ENCODE results near the gene SMLR1.

The SMLR1 gene

DNA sequence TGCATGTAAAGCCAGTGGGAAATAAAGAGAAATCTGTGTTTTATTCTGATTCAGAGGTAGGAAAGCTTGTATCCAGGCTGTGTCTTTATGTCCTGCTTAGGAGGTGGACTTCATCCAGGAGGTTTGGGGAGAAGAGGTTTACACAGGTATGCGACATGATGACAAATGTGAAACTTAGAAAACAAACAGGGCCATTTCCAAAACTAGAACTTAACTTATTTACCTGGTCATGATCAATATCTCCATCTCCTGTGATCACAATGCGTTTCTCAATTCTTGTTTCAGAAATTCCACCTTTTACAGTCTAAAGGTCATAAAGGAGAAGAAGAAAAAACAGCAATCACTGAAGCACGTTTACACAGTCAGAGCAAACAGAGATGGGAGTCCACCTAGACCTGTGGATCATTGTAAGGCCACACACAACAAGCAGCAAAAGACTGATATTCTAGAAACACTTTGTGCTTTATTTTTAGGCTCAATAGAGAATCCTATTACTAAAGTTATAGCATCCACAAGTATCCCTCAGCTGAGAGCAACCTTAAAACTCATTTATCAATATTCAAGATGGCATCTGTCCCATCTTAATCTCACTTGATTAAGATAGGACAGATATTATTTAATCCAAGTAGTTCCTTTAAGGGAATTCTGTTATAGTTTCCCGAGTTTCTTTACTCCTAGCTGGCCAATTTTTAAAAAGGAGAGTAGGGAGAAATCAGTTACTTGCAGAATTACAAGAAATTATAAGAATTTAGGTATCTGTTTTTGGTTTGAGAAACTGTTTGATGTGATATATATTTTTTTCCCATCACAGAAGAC, 36.4 kb downstream of the SMLR1 start:
- TF ChIP-seq, protein P1, sequence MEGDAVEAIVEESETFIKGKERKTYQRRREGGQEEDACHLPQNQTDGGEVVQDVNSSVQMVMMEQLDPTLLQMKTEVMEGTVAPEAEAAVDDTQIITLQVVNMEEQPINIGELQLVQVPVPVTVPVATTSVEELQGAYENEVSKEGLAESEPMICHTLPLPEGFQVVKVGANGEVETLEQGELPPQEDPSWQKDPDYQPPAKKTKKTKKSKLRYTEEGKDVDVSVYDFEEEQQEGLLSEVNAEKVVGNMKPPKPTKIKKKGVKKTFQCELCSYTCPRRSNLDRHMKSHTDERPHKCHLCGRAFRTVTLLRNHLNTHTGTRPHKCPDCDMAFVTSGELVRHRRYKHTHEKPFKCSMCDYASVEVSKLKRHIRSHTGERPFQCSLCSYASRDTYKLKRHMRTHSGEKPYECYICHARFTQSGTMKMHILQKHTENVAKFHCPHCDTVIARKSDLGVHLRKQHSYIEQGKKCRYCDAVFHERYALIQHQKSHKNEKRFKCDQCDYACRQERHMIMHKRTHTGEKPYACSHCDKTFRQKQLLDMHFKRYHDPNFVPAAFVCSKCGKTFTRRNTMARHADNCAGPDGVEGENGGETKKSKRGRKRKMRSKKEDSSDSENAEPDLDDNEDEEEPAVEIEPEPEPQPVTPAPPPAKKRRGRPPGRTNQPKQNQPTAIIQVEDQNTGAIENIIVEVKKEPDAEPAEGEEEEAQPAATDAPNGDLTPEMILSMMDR (conservative IDR thresholded peaks at IDR 0.05) = no peak
- TF ChIP-seq ZFX (IDR thresholded peaks at IDR 0.05) = no peak
- H3K27ac ChIP-seq = no peak overlapping the region

DNA sequence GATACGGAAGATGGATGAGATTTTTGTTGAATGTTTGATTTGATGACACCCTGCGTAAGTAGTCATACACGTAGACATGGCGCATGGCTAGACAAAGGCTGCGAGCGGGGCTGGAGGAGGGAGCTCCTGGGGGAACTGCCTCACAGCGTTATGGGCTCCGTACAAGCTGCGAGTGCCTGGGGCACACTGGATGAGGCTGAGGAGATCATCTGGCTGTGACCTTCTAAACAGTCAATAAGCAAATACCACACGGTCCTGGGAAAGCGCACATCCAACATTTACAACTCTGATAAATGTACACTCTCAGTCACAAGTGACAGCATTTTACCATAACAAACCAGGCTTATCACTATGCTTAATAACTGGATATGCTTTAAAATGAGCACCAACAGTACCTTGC, 37.1 kb downstream of the SMLR1 start:
- TF ChIP-seq ZFX (IDR thresholded peaks at IDR 0.05) = no peak
- TF ChIP-seq, protein P1 (conservative IDR thresholded peaks at IDR 0.05) = no peak
- H3K27ac ChIP-seq = no peak overlapping the region

DNA sequence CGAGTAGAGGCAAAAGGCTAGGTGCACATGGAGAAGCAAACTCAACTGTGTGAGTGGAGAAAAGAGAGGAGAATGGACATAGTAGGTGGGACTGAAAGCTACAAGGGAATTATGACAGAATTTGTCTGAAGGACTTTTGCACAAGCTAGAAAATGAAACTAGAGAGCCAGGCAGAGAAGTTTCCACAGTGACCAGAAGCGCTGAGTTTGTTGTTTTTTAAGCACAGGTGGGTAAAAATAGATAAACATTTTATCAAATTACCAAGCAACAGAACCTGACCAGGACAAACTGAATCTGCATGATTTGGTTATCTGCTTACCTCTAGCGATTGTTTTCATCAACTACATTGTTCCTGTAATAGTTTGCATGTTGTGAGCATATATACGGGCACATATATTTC, 38.6 kb downstream of the SMLR1 start:
- no peak for TF ChIP-seq ZFX (IDR thresholded peaks at IDR 0.05)
- TF ChIP-seq, protein P1 (conservative IDR thresholded peaks at IDR 0.05) = no peak
- H3K27ac ChIP-seq = no peak overlapping the region

DNA sequence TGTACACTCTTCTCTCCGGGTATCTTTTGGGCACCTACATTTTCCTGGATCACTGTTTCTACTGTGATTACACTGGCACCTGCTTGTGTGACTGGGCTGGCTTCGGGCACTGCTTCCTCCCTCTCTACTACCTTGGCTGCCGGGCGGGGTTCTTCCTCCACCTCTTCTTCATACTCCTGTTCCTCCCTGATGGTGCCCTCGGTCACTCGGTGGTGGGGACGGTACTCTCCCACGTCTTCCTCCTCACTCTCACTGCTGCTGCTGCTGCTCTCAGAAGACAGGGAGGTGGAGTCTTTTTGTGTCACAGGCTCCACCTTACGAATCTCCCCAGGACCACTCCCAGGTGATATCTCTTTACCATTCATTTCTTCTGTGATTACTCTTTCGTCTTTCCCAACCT, 42.5 kb downstream of the SMLR1 start:
- no peak overlapping the region for H3K27ac ChIP-seq
- TF ChIP-seq ZFX (IDR thresholded peaks at IDR 0.05) = no peak
- TF ChIP-seq, protein P1 (conservative IDR thresholded peaks at IDR 0.05) = no peak

DNA sequence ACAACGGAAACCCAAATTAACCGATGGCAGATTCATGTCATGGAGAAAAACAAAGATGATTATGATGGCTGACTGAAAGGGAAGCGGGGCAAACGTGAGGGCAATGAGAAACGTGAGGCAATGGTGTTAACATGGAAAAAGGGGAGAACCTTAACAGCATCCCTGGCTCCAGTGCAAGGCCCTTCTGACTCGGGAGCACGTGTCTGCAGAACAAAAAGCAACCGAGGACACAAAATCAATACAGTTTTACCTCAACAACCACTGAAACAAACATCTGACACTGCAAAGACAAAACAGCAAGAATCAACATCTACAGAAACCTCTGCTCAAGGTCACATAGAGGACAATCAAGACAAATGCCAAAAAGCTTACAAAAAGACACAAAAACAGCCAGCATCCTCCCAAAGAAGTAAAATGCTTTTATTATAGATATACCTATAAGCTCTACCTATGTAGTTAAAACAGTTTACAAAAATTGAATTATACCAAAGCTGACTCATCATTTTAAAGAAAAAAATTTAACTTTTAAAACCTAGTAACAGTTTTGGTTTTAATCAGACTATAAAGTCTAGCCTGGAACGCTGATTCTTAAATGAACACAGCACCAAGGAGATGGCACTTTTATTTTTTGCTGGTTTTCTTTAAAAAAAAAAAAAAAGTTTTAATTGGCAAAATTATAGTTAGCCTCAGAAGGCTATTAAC, 43.1 kb downstream of the SMLR1 start:
- TF ChIP-seq, protein P1 (conservative IDR thresholded peaks at IDR 0.05) = no peak
- no peak for TF ChIP-seq ZFX (IDR thresholded peaks at IDR 0.05)
- H3K27ac ChIP-seq = no peak overlapping the region

DNA sequence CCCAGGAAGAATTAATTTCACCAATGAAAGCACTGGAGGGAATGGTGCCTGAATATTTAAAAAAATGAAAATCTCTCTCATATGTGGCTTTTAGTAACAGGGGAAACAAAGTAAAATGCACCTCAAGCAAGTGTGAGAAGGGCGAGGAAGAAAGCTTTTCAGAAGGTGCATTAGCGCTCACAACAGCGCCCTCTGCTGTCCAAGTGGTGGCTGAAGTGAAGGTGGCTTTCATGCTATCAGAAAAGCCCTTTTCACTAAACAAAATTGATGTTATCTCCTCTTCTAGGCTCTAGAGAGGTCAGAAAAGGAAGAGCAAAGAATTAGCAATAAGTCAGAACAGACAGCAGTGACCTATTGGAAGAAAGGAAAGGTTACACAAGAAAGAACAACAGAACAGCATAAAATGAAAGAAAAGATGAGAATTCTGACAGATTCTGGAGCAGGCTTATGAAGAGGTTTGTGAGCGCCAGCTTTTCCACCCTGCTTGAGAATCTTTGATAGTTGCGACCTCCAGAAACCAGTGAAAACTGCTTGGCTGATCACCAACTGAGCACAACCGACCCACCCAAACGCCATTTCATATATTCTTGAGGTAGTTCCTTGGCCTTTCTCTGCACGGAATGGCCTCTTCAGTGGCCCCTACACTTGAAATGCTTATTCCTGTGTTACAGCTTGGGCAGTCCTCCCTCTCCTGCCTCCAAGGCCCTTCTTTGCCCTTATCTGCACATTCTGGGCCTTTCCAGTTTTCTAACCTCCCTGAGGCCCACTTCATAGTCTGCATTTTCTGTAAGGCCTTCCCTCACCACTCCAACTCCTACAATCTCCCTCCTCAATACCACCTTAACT, 45.3 kb downstream of the SMLR1 start:
- H3K27ac ChIP-seq = no peak overlapping the region
- no peak for TF ChIP-seq ZFX (IDR thresholded peaks at IDR 0.05)
- TF ChIP-seq, protein P1 (conservative IDR thresholded peaks at IDR 0.05) = peak; percentile 93

Measured in C4-2B (cell line).